Measurements from ENCODE around the gene BMPR1B.

Gene BMPR1B

GRCh38 chr4:94721310-94721709 is 36.4 kb upstream of the BMPR1B start:
- no peak for TF ChIP-seq SIN3A (IDR thresholded peaks at IDR 0.05; ENCODE audit: borderline replicate concordance, insufficient read depth, low read length)
- TF ChIP-seq FOXP2 (optimal IDR thresholded peaks at IDR 0.05; ENCODE audit: borderline replicate concordance, extremely low read depth, extremely low read length, insufficient read depth), result no peak
- TF ChIP-seq POLR2AphosphoS5 (IDR thresholded peaks at IDR 0.05; ENCODE audit: low read depth, low read length), result no peak
- TF ChIP-seq TAF1 (IDR thresholded peaks at IDR 0.05; ENCODE audit: borderline replicate concordance, insufficient read depth, low read length), result no peak
- TF ChIP-seq REST (IDR thresholded peaks at IDR 0.05; ENCODE audit: insufficient read depth in 1 of 2, low read depth in 2 of 2, low read length in 2 of 2), result no peak

GRCh38 chr4:94722270-94722669 is 35.5 kb upstream of the BMPR1B start:
- TF ChIP-seq TAF1 (IDR thresholded peaks at IDR 0.05; ENCODE audit: borderline replicate concordance, insufficient read depth, low read length), result no peak
- TF ChIP-seq SIN3A (IDR thresholded peaks at IDR 0.05; ENCODE audit: borderline replicate concordance, insufficient read depth, low read length), result no peak
- TF ChIP-seq POLR2AphosphoS5 (IDR thresholded peaks at IDR 0.05; ENCODE audit: low read depth, low read length), result no peak
- TF ChIP-seq FOXP2 (optimal IDR thresholded peaks at IDR 0.05; ENCODE audit: borderline replicate concordance, extremely low read depth, extremely low read length, insufficient read depth), result no peak
- TF ChIP-seq REST (IDR thresholded peaks at IDR 0.05; ENCODE audit: insufficient read depth in 1 of 2, low read depth in 2 of 2, low read length in 2 of 2), result no peak

GRCh38 chr4:94722748-94723147 is 35.0 kb upstream of the BMPR1B start:
- TF ChIP-seq TAF1 (IDR thresholded peaks at IDR 0.05; ENCODE audit: borderline replicate concordance, insufficient read depth, low read length), result no peak
- no peak for TF ChIP-seq POLR2AphosphoS5 (IDR thresholded peaks at IDR 0.05; ENCODE audit: low read depth, low read length)
- no peak for TF ChIP-seq REST (IDR thresholded peaks at IDR 0.05; ENCODE audit: insufficient read depth in 1 of 2, low read depth in 2 of 2, low read length in 2 of 2)
- no peak for TF ChIP-seq SIN3A (IDR thresholded peaks at IDR 0.05; ENCODE audit: borderline replicate concordance, insufficient read depth, low read length)
- TF ChIP-seq FOXP2 (optimal IDR thresholded peaks at IDR 0.05; ENCODE audit: borderline replicate concordance, extremely low read depth, extremely low read length, insufficient read depth), result no peak

GRCh38 chr4:94724016-94724790 is 33.6 kb upstream of the BMPR1B start:
- no peak for TF ChIP-seq SIN3A (IDR thresholded peaks at IDR 0.05; ENCODE audit: borderline replicate concordance, insufficient read depth, low read length)
- TF ChIP-seq FOXP2 (optimal IDR thresholded peaks at IDR 0.05; ENCODE audit: borderline replicate concordance, extremely low read depth, extremely low read length, insufficient read depth), result no peak
- no peak for TF ChIP-seq POLR2AphosphoS5 (IDR thresholded peaks at IDR 0.05; ENCODE audit: low read depth, low read length)

- no peak for TF ChIP-seq FOXP2 (optimal IDR thresholded peaks at IDR 0.05; ENCODE audit: borderline replicate concordance, extremely low read depth, extremely low read length, insufficient read depth)
- no peak for TF ChIP-seq TAF1 (IDR thresholded peaks at IDR 0.05; ENCODE audit: borderline replicate concordance, insufficient read depth, low read length)
- TF ChIP-seq SIN3A (IDR thresholded peaks at IDR 0.05; ENCODE audit: borderline replicate concordance, insufficient read depth, low read length), result no peak
- TF ChIP-seq REST (IDR thresholded peaks at IDR 0.05; ENCODE audit: insufficient read depth in 1 of 2, low read depth in 2 of 2, low read length in 2 of 2), result no peak
- no peak for TF ChIP-seq POLR2AphosphoS5 (IDR thresholded peaks at IDR 0.05; ENCODE audit: low read depth, low read length)
Observed at GRCh38 chr4:94726524-94727123, 31.1 kb upstream of the BMPR1B start.

Data from PFSK-1 (cell line).